GM20431 (cell line): ENCODE measurements around the gene SPATA9.

Experiments
- in situ Hi-C: fragments of 300-500 bp; cut with MseI, MboI; formaldehyde crosslinking; loops from one replicate; pipeline ENCODE4 v1.15.0; 2020; ENCODE audit warnings: low sequenced_read_pairs; ENCODE audit not compliant: unreplicated experiment

The SPATA9 gene

GRCh38 chr5:95682891-95683290 is at the start of gene SPATA9:
TSS of gene SPATA9 (minus strand) at chr5:95682991. CDS start at chr5:95682854, 137 bp downstream.
- in situ Hi-C loops = no loop called here

GRCh38 chr5:95731571-95732554 is 49.1 kb upstream of the SPATA9 start:
- in situ Hi-C loops = no loop called here

GRCh38 chr5:95730730-95731570 is 48.2 kb upstream of the SPATA9 start, which contains the start of gene RHOBTB3:
TSS of gene RHOBTB3 (plus strand) at chr5:95731336. CDS start at chr5:95731683, 347 bp downstream.
- in situ Hi-C loops = no loop called here

GRCh38 chr5:95730011-95730700 is 47.4 kb upstream of the SPATA9 start:
- in situ Hi-C loops = no loop called here

GRCh38 chr5:95729115-95730010 is 46.6 kb upstream of the SPATA9 start:
- in situ Hi-C loops = no loop called here

- in situ Hi-C loops = no loop called here
Observed at GRCh38 chr5:95728494-95729114, 45.8 kb upstream of the SPATA9 start.

GRCh38 chr5:95727764-95728191 is 45.0 kb upstream of the SPATA9 start:
- in situ Hi-C loops = no loop called here

- in situ Hi-C loops = no loop called here
Observed at GRCh38 chr5:95726811-95727763, 44.3 kb upstream of the SPATA9 start.

GRCh38 chr5:95725937-95726810 is 43.4 kb upstream of the SPATA9 start:
- in situ Hi-C loops = no loop called here

- in situ Hi-C loops = no loop called here
Observed at GRCh38 chr5:95725071-95725820, 42.5 kb upstream of the SPATA9 start.

- in situ Hi-C loops = no loop called here
Observed at GRCh38 chr5:95723632-95724369, 41.0 kb upstream of the SPATA9 start.

- in situ Hi-C loops = no loop called here
Observed at GRCh38 chr5:95721582-95722295, 38.9 kb upstream of the SPATA9 start.

GRCh38 chr5:95720094-95720786 is 37.4 kb upstream of the SPATA9 start:
- in situ Hi-C loops = no loop called here

- in situ Hi-C loops = no loop called here
Observed at GRCh38 chr5:95718738-95719137, 35.9 kb upstream of the SPATA9 start.
